IMR-90 (cell line): Measurements from ENCODE around the gene RNASE12. TPM values are rescaled to one million over a fixed set of nuclear protein-coding genes. Genes with fewer than 3 reads are reported as not detected.
A peak's percentile ranks its signal among the peaks of the same experiment; 100 is the strongest.

Experiments
- ATAC-seq: fragments of 200-7000 bp; cut with Tn5 transposase; 2 replicates; pipeline ENCODE4 v1.9.1; 2020; ENCODE audit warnings: low read depth, mild to moderate bottlenecking, moderate library complexity
- BruUV-seq: library from RNA; stranded (reverse); fragments of 400-500 nt; replicated peaks from 2 replicates; lab custom pipeline; 2021; lab: Mats Ljungman, UMichigan
- CTCF ChIA-PET: fragments of 300-600 bp; formaldehyde crosslinking; extraction: SDS; loops from one replicate; lab custom pipeline; 2021; ENCODE audit warnings: antibody characterized with exemption; lab: Yijun Ruan, JAX
- POLR2A ChIA-PET: fragments of 300-600 bp; sonication (Branson Sonifier 250); formaldehyde crosslinking; loops from one replicate; lab custom pipeline; 2022; ENCODE audit warnings: antibody characterized with exemption; ENCODE audit not compliant: unreplicated experiment; lab: Charles Lee
- DNase-seq: peaks from one replicate; pipeline ENCODE4 v3.0.0; 2013
- H2AFZ ChIP-seq: replicated peaks from 2 replicates; pipeline ENCODE3; 2013; ENCODE audit warnings: low read length, mild to moderate bottlenecking; ENCODE audit not compliant: poor library complexity
- H2AK5ac ChIP-seq: 2 replicates; pipeline ENCODE4 v1.6.1; 2013; ENCODE audit warnings: low read depth, low read length, inconsistent platforms
- H2AK9ac ChIP-seq: replicated peaks from 2 replicates; pipeline ENCODE3; 2013; ENCODE audit warnings: mild to moderate bottlenecking, low read depth, low read length, moderate library complexity; ENCODE audit not compliant: poor library complexity
- H2BK120ac ChIP-seq: 2 replicates; pipeline ENCODE4 v1.6.1; 2013; ENCODE audit warnings: low read depth, low read length, inconsistent platforms
- H2BK15ac ChIP-seq: 3 replicates; pipeline ENCODE4 v1.6.1; 2013; ENCODE audit warnings: low read depth, low read length, inconsistent platforms
- H2BK20ac ChIP-seq: 2 replicates; pipeline ENCODE4 v1.6.1; 2013; ENCODE audit warnings: low read depth, mild to moderate bottlenecking, inconsistent platforms, low read length, moderate library complexity
- H2BK5ac ChIP-seq: 2 replicates; pipeline ENCODE4 v1.6.1; 2013; ENCODE audit warnings: mild to moderate bottlenecking, low read depth, low read length, inconsistent platforms; ENCODE audit not compliant: poor library complexity, severe bottlenecking
- H3K14ac ChIP-seq: replicated peaks from 2 replicates; pipeline ENCODE4 v1.6.1; 2013; ENCODE audit warnings: low read depth, low read length, inconsistent platforms
- H3K18ac ChIP-seq: 2 replicates; pipeline ENCODE4 v1.6.1; 2013; ENCODE audit warnings: low read depth, low read length, control low read depth
- H3K23ac ChIP-seq: 2 replicates; pipeline ENCODE4 v1.6.1; 2013; ENCODE audit warnings: low read depth, low read length, inconsistent platforms
- H3K27ac ChIP-seq: 2 replicates; pipeline ENCODE4 v1.5.1; 2013; ENCODE audit warnings: mild to moderate bottlenecking, control low read depth, low read length; ENCODE audit not compliant: insufficient read depth
- H3K27me3 ChIP-seq: 2 replicates; pipeline ENCODE4 v1.6.1; 2013; ENCODE audit warnings: low read length; ENCODE audit not compliant: control insufficient read depth, insufficient read depth
- H3K36me3 ChIP-seq: 2 replicates; pipeline ENCODE4 v1.6.1; 2013; ENCODE audit warnings: low read length, mixed read lengths; ENCODE audit not compliant: control insufficient read depth, insufficient read depth
- H3K4ac ChIP-seq: 2 replicates; pipeline ENCODE4 v1.6.1; 2013; ENCODE audit warnings: low read depth, low read length, inconsistent platforms
- H3K4me1 ChIP-seq: 2 replicates; pipeline ENCODE4 v1.6.1; 2013; ENCODE audit warnings: low read length, mixed read lengths; ENCODE audit not compliant: control insufficient read depth, insufficient read depth
- H3K4me2 ChIP-seq: 2 replicates; pipeline ENCODE4 v1.6.1; 2013; ENCODE audit warnings: low read depth, mild to moderate bottlenecking, control low read depth, low read length, moderate library complexity
- H3K4me3 ChIP-seq: 2 replicates; pipeline ENCODE4 v1.5.1; 2013; ENCODE audit warnings: low read depth, mild to moderate bottlenecking, control low read depth, low read length, moderate library complexity; ENCODE audit not compliant: insufficient read depth
- H3K56ac ChIP-seq: 2 replicates; pipeline ENCODE4 v1.6.1; 2013; ENCODE audit warnings: low read length, inconsistent platforms; ENCODE audit not compliant: insufficient read depth; ENCODE audit errors: extremely low read depth
- H3K79me1 ChIP-seq, 2 experiments: 2 replicates each; pipeline ENCODE4 v1.6.1; 2013; ENCODE audit warnings: low read length in 2 of 2, inconsistent platforms in 1 of 2, low read depth in 1 of 2
- H3K9ac ChIP-seq: 2 replicates; pipeline ENCODE4 v1.6.1; 2013; ENCODE audit warnings: low read depth, low read length, control low read depth
- H3K9me1 ChIP-seq: 2 replicates; pipeline ENCODE4 v1.6.1; 2013; ENCODE audit warnings: low read length, inconsistent platforms; ENCODE audit not compliant: insufficient read depth
- H3K9me3 ChIP-seq: 2 replicates; pipeline ENCODE4 v1.6.1; 2013; ENCODE audit warnings: low read length; ENCODE audit not compliant: control insufficient read depth, insufficient read depth
- H4K20me1 ChIP-seq: 2 replicates; pipeline ENCODE4 v1.6.1; 2013; ENCODE audit warnings: low read length, inconsistent platforms; ENCODE audit not compliant: insufficient read depth
- H4K5ac ChIP-seq: 2 replicates; pipeline ENCODE4 v1.6.1; 2013; ENCODE audit warnings: mild to moderate bottlenecking, low read depth, low read length, control low read depth
- H4K8ac ChIP-seq, 2 experiments: 2 replicates each; pipeline ENCODE4 v1.6.1; 2013; ENCODE audit warnings: low read depth in 2 of 2, low read length in 2 of 2, control low read depth in 1 of 2, inconsistent platforms in 1 of 2
- H4K91ac ChIP-seq: 2 replicates; pipeline ENCODE4 v1.6.1; 2013; ENCODE audit warnings: low read depth, low read length, inconsistent platforms; ENCODE audit not compliant: insufficient read depth
- ELK1 ChIP-seq: fragments of 150-350 bp; IDR thresholded peaks from 2 replicates; pipeline ENCODE4 v1.6.1; 2016; ENCODE audit warnings: low read depth, mild to moderate bottlenecking, low read length, moderate library complexity, borderline replicate concordance
- FOS ChIP-seq: fragments of 150-350 bp; IDR thresholded peaks from 2 replicates; pipeline ENCODE4 v1.6.1; 2016; ENCODE audit warnings: low read depth, low read length
- RAD21 ChIP-seq: IDR thresholded peaks from 2 replicates; pipeline ENCODE4 v1.6.1; 2012; ENCODE audit warnings: low read length, improper control_type of control experiment
- SMC3 ChIP-seq: fragments of 150-350 bp; IDR thresholded peaks from 2 replicates; pipeline ENCODE4 v1.6.1; 2016; ENCODE audit warnings: low read depth, mild to moderate bottlenecking, antibody characterized with exemption, low read length, moderate library complexity
- WGBS, 2 experiments: methylation state at CpG; one replicate each; pipeline versions ENCODE4 v1.1.5 to v1.1.7; 2013; ENCODE audit warnings: missing lambda C conversion rate in 2 of 2; ENCODE audit not compliant: insufficient read length in 1 of 2; ENCODE audit errors: extremely low coverage in 2 of 2; 5-methylcytosine and 5-hydroxymethylcytosine counted together
- dilution Hi-C: fragments of 300-500 bp; cut with HindIII; formaldehyde crosslinking; loops from one replicate; pipeline ENCODE4 v1.14.3; 2018; ENCODE audit warnings: low sequenced_read_pairs; ENCODE audit not compliant: unreplicated experiment
- in situ Hi-C: fragments of 300-500 bp; cut with MboI; formaldehyde crosslinking; loops from 3 replicates; pipeline ENCODE4 v1.14.3; 2019; ENCODE audit warnings: low sequenced_read_pairs, inconsistent platforms, mixed read lengths
- intact Hi-C: fragments of 100-400 bp; cut with micrococcal nuclease; formaldehyde crosslinking; loops from 2 replicates; pipeline ENCODE4 v1.10.0; 2022
- polyA plus RNA-seq, 3 experiments: library from polyadenylated mRNA; depleted of rRNA; stranded (reverse); fragments of >200 nt; gene quantifications; 2 replicates each; pipeline ENCODE4 v1.2.3, GENCODE V29; 2012; ENCODE audit warnings: low replicate concordance in 1 of 3
- total RNA-seq: library from RNA; depleted of rRNA; stranded (reverse); fragments of >200 nt; gene quantifications from 2 replicates; pipeline ENCODE4 v1.2.3, GENCODE V29; 2012

The RNASE12 gene
- total and polyA plus RNA-seq, 2 of the 4 experiments (the other 2 are of a cell fraction), result not detected

GRCh38 chr14:20610002-20610765, 19.0 kb upstream of the RNASE12 start:
- Histone ChIP-seq H2BK120ac (no peak overlapping the region), H2BK20ac (no peak overlapping the region), H3K27me3 (no peaks in the 10 kb centered on the region), H3K9ac (peak overlapping the region; percentile 32; the same call in 1 of the 2 replicates), H3K4me1 (no peaks in the 10 kb centered on the region), H3K36me3 (no peaks in the 10 kb centered on the region), H3K27ac (no peak overlapping the region), H4K91ac (no peak overlapping the region), H2BK15ac (no peak overlapping the region), H3K9me3 (no peaks in the 10 kb centered on the region), H2AK9ac (no peak overlapping the region), H3K79me1 (no peaks in the 10 kb centered on the region), H3K4me3 (peak overlapping the region; percentile 94), H2BK5ac (no peak overlapping the region), H3K4me2 (peak overlapping the region; percentile 94), H3K14ac (no peak overlapping the region), H4K20me1 (peaks cover 11% of the 10 kb centered on the region), H4K8ac (no peak overlapping the region), H3K23ac (no peak overlapping the region), H2AK5ac (no peak overlapping the region), H3K18ac (no peak overlapping the region), H2AFZ (no peak overlapping the region), H3K56ac (no peak overlapping the region), H3K4ac (no peak overlapping the region), H3K9me1 (no peaks in the 10 kb centered on the region), H4K5ac (no peak overlapping the region)
- no TSS peak for BruUV-seq
- peak; percentile 82 for DNase-seq
- peak; percentile 90 for TF ChIP-seq FOS
- 0 out of 2 replicates have a peak, but pooled peaks have one; percentile 12 for TF ChIP-seq ELK1
- no peak for TF ChIP-seq RAD21
- no peak for TF ChIP-seq SMC3
- dilution Hi-C loops (no loop called here), intact Hi-C loops (no loop called here), in situ Hi-C loops (loop anchor here (5.0 kb wide), 2 partner anchors 198 to 273 kb away; partner anchors contain the start of gene TEP1)
- WGBS, 2 experiments, result no CpG with 5 or more reads among the region's 27 CpGs
- ChIA-PET CTCF (interaction anchor here (1.2 to 2.4 kb wide), 4 partner anchors 12 to 208 kb away, joined by 3 to 15 read pairs (median 6); no protein-coding TSS in a partner anchor), POLR2A (no interaction called here)
- ATAC-seq, result peak; percentile 46
